Measurements from ENCODE around the gene UNC13B.

Gene UNC13B

DNA sequence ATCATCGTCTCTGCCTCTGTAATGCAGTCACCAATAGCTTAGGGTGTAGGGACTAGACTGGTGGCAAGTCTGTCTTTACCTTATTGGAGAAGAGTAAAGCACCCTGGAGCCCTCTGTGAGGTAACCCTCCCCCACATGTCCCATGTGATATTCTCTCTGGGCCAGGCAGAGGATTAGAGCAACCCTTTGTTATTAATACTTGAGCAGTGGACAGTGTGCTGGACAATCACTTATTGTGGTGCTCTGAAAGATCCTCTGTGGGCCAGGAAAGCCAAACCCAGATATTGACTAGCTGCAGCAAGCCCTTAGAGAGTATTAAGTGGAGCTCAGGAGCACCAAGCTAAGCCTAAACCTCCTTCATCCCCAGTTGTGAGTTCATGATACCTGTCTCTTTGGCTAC lies 188.4 kb downstream of the UNC13B start:
- no peak overlapping the region for H3K4me3 ChIP-seq (ENCODE audit: control insufficient read depth, low read depth, low read length)
- TF ChIP-seq, protein P1, sequence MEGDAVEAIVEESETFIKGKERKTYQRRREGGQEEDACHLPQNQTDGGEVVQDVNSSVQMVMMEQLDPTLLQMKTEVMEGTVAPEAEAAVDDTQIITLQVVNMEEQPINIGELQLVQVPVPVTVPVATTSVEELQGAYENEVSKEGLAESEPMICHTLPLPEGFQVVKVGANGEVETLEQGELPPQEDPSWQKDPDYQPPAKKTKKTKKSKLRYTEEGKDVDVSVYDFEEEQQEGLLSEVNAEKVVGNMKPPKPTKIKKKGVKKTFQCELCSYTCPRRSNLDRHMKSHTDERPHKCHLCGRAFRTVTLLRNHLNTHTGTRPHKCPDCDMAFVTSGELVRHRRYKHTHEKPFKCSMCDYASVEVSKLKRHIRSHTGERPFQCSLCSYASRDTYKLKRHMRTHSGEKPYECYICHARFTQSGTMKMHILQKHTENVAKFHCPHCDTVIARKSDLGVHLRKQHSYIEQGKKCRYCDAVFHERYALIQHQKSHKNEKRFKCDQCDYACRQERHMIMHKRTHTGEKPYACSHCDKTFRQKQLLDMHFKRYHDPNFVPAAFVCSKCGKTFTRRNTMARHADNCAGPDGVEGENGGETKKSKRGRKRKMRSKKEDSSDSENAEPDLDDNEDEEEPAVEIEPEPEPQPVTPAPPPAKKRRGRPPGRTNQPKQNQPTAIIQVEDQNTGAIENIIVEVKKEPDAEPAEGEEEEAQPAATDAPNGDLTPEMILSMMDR (conservative IDR thresholded peaks at IDR 0.05; ENCODE audit: control insufficient read depth, insufficient read depth, low read depth, low read length), result no peak

DNA sequence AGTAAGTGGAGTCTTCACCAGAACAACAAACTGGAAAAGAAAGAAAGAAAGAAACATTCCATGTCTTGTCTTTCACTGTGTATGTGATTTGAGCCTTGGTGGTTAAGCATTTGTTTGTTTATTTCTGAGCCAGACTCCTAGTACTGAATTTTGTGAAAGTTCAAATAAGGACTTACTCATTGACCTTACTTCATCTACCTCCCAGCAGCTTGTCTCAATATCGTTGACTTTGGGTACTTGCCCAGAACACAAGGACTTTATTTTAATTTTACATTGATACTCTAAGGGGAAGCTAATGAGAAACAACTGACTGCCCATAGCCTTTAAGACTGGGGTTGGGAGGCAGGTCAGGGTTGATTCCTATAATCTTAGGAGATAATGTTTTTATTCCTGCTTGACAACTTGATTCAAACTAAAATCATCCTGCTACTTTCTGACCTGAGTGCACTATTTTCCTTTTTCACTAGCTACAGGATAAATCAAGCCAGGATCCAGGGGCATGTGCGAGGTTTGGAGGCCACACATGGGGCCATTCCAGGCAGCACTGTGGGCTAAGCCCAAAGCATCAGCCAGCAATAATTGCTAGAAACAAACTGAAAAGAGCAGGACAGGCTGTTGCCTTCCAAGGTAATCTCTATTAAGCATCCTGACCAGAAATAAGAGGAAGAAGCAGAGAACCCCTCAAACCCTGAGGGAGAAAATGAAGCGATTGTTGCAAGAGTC lies 189.2 kb downstream of the UNC13B start:
- DNase-seq (ENCODE audit: low read depth), result peak; percentile 96
- TF ChIP-seq, protein P1 (conservative IDR thresholded peaks at IDR 0.05; ENCODE audit: control insufficient read depth, insufficient read depth, low read depth, low read length), result no peak

More for the DNA sequence above, 188.4 kb downstream of the UNC13B start:
- DNase-seq (ENCODE audit: low read depth), result no peak

DNA sequence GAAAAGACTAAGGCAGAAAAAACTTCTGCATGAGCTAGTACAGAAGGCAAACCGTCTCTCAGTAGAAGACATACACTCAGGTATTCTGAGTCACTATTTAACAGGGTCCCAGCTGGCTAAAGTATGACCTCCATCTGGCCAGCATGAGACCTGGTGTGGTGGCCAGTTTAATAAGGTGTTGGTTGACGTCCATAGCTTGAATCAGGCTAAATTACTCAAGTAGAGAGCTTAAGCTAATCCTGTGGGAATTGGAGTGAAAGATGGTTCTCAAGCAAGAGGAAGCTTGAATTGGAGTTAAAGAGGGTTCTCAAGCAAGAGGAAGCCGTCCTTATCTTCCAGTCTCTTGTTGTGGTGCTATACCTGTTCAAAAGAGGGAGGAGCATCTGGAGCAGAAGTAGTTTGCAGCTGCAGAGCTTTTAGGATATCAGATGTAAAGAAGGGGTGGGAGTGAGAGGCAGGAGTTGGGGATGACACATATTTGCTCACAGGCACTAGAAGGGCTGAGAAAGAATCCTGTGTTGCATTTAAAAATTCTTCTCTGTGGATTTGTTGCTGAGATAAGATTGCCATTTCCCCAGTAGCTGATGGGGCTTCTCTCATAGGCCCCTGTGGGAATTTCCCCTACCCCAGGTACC lies 192.0 kb downstream of the UNC13B start:
- peak; percentile 83 for DNase-seq (ENCODE audit: low read depth)
- no peak overlapping the region for H3K4me3 ChIP-seq (ENCODE audit: control insufficient read depth, low read depth, low read length)
- TF ChIP-seq, protein P1 (conservative IDR thresholded peaks at IDR 0.05; ENCODE audit: control insufficient read depth, insufficient read depth, low read depth, low read length), result no peak

More for the DNA sequence above, 189.2 kb downstream of the UNC13B start:
- H3K4me3 ChIP-seq (ENCODE audit: control insufficient read depth, low read depth, low read length), result no peak overlapping the region

DNA sequence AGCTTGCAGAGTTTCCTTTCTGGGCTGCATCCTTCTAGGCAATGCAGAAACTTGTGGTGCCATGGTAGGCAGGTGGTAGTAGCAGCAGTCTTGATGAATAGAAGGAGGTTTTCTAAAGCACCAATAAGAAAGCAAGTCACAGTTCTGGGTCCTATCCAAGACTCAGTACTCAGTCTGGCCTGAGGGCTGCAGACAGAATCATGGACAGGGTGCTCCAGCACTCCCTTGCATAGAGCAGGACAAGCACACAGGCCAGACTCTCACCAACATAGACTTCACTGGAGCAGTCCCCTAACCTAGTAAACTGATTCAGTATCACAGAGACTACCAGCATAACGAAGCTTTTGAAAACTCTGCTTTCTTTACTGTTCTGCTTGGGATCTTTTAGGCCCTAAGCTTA lies 194.1 kb downstream of the UNC13B start:
- H3K4me3 ChIP-seq (ENCODE audit: control insufficient read depth, low read depth, low read length), result no peak overlapping the region
- DNase-seq (ENCODE audit: low read depth), result no peak
- TF ChIP-seq, protein P1 (conservative IDR thresholded peaks at IDR 0.05; ENCODE audit: control insufficient read depth, insufficient read depth, low read depth, low read length), result no peak

- peak; percentile 71 for DNase-seq (ENCODE audit: low read depth)
- TF ChIP-seq, protein P1 (conservative IDR thresholded peaks at IDR 0.05; ENCODE audit: control insufficient read depth, insufficient read depth, low read depth, low read length), result no peak
- no peak overlapping the region for H3K4me3 ChIP-seq (ENCODE audit: control insufficient read depth, low read depth, low read length)
These were observed 195.3 kb downstream of the UNC13B start for GRCh38 chr9:35357116-35357515.

DNA sequence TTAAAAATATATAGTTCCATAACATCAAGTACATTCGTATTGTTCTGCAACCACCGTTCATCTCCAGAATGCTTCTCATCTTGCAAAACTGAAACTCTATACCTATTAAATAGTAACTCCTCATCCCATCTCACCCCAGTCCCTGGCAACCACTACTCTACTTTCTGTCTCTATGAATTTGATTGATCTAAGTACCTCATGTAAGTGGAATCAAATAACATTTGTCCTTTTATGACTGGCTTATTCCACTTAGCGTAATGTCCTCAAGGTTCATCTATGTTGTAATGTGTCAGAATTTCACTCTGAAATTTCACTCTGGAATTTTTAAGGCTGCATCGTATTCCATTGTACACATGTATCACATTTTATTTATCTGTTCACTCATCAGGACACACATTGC lies 196.0 kb downstream of the UNC13B start:
- DNase-seq (ENCODE audit: low read depth), result no peak
- TF ChIP-seq, protein P1 (conservative IDR thresholded peaks at IDR 0.05; ENCODE audit: control insufficient read depth, insufficient read depth, low read depth, low read length), result no peak

More for the DNA sequence above, 196.0 kb downstream of the UNC13B start:
- H3K4me3 ChIP-seq (ENCODE audit: control insufficient read depth, low read depth, low read length), result no peak overlapping the region
